GM18508 (cell line): ENCODE measurements around the gene KLHL3.

Experiments
- ATAC-seq: cut with Tn5 transposase; IDR thresholded peaks from one replicate; pipeline ENCODE4 v1.9.1; 2021; ENCODE audit warnings: moderate number of reproducible peaks; ENCODE audit not compliant: insufficient read depth, unreplicated experiment

KLHL3 gene

DNA sequence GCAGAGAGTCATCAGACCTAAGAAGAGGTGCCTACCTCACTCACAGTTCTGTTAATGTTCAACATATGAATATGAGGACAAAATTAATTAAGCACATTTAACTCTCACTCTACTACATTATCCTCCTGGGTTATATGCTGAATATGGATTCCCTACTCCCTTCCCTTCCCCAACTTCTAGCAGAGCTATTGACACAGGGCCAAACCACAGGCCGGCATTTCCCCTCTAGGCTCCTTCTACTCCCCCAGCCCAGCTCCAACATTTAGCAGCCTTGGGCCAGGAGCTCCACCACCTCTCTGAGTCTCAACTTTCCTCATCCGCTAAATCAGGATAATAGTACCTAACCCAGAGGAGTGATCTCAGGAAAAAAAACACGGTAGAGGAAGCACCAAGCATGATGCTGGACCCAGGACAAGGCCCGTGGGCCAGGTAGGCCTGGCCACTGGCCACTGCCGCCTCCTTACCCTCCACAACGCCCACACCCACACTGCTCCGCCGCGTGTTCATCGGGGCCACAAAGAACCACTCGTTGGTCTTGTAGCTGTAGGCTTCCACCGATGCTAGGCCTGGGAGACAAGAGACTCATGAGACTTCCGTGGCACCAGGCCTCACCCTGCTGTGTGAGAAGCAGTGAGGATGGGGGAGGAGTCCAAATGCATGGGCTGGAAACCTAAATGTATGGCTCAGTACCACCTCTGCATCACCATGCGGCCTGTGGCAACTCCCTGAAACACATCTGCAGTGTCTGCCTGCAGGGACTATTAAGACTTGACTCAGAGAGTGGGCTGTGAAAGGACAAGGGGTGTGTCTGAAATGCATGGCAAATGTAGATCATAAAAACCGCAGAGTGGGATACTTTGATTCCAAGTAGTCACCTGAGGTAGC lies 98.8 kb downstream of the KLHL3 start:
- no peak for ATAC-seq

DNA sequence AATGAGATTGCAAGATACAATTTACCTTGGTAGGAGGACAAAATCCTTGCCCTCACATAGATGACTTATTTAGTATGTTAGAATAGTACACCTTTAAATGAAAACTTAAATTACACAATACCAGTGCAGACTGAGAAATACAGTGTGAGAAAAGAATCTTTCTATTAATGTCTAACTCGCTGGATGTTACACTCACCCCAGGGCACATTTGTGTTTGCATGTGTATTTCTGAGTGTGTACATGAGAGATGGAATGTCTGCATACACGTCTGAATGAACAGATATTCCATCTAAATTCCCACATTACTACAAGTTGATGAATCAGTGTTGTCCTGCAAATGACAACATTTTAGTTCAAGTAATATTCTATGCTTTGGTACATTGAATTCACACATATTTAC lies 99.8 kb downstream of the KLHL3 start:
- no peak for ATAC-seq

DNA sequence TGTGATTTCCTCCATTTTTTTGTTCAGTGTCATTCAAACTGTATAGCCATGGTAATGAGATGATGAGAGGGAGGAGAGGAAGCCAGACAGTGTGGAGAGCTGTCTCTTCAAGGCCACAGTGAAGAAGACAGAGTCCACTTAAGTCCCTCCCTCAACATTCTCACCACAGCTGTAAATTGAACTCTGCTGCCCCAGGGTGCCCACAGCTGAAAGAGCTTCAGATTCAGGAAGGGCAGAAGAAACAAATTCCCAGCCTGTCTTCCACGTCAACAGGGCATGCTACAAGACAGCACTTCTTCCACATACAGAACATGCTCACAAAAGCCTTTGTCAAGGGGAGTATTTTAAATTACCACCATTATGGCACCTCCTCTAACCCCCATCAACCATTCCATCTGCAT lies 100.4 kb downstream of the KLHL3 start:
- no peak for ATAC-seq

DNA sequence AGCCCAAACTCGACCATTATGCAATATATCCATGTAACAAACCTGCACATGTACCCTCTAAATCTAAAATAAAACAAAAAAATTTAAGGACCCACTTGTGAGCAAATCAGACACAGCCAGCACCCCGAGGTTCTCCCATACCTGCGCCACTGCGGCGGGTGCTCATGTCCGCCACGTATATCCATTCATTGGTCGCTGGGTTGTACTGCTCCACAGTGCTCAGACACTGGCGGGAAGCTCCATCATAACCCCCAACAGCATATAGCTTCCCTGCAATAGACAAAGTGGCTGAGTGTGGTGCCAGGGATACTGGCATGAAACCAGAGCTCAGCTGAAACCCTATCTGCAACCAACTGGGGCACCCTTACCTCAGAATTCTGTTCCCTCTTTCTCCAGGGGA lies 102.0 kb downstream of the KLHL3 start:
- ATAC-seq = no peak

DNA sequence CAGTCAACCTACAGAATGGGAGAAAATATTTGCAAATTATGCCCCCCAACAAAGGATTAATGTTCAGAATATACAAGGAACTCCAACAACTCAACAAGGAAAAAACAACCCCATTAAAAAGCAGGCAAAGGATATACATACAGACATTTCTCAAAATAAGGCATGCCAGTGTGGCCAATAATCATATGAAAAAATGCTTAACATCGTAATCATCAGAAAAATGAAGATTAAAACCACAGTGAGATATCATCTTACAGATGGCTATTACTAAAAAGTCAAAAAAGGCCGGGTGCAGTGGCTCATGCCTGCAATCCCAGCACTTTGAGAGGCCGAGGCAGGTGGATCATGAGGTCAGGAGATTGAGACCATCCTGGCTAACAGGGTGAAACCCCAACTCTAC lies 103.2 kb downstream of the KLHL3 start:
- no peak for ATAC-seq

DNA sequence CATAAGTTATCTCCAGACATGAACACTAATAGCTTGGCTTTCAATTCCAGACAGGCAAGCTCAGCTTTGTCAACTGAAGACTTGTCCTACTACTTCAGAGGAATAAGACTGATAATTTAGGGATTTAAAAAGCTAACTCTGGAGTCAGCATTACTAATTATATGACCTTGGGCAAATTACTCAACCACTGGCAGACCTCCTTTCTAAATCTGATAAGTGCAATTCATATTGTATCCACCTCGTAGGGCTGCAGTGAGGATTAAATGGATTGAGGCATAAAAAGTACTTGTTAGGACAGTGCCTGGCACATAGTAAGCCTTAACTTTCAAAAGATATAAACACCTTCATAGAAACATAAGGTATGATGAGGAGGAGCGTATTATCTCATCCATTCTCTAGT lies 104.4 kb downstream of the KLHL3 start:
- ATAC-seq = no peak

DNA sequence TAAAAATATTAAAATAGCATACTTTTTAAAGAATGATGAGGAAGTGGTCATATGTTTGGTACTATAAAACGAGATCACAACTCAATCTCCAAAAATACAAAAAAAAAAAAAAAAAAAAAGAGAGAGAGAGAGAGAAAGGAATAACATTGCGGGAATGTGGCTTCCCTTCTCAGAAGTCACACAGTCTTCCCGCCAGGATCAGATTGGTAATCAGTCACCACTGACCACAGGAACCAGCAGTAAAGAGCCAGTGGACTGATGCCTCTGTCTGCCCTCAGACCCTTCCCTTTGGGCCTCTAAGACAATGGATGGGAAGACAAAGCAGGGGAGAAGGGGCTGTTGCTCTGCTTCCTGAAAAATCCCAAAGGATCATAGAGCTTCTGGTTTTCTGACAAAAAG lies 104.9 kb downstream of the KLHL3 start:
- no peak for ATAC-seq

DNA sequence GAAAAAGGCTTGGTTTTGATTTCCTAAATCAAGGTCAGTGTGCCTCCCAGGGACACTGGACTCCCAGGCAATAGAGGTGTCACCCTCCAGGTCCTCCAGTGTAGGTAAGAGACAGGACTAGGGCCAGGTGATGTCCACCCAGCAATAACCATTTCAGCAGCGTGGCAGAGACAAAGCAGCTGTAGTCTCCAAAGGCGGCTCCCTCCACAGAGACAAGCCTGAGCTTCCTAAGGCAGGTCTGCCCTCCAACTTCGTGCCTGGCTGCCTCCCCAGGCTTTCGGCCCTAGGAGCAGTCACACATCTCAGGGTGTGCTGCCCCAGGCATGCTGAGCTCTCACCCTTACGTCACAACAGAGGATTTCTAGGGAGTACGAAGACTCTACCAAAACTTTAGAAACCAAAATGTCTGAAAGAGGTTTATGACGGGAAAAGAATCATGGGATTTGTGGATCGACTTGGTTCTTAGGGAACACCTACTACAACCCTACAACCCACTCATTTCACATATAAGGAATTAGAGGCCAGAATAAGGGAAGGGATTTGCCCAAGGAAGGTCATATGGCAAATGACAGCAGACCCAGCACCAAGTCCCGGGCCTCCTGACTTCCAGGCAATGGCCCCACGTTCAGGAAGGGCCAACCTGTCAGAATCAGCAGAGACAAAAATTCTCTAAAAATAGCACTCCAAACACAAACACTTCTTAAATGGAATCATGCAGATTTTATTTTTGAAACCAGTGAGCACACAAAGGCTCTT lies 105.5 kb downstream of the KLHL3 start:
- no peak for ATAC-seq

DNA sequence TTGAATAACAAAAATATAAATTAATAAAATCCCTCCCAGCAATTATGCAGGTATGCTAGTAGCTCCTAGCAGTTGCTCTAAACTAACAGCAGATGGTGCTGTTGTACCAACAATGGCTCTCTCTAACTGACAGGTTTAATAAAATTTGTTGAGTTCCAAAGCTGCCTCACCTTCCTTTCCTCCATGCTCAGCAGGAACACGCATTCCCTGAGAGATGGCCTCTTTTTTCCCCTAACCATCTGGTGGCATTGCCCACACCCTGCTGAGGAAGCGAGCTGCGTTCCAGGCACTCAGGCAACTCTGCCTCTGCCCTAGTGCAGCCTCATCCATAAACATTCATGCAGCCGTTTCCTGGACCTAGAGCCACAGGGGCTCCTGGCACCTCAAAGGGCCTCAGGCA lies 106.2 kb downstream of the KLHL3 start:
- ATAC-seq = no peak

DNA sequence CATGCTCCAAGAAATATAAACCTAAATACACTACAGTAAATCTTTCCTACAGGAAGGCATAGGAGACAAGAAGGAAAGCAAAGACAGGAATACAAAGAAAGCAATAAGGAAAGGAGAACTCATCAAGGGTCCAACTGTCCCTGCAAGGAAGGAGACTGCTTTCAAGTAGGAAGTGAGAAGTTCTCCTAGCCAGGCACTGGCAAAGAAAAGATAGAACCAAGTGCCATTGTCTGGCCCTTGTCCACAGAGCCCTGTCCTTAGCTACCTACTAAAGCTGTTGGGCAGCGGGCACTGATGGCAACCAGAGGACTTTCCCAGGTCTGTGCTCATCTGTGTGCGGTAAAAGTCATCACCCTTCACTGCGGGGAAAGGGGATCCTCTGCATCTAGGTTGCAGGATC lies 108.2 kb downstream of the KLHL3 start:
- ATAC-seq = no peak

DNA sequence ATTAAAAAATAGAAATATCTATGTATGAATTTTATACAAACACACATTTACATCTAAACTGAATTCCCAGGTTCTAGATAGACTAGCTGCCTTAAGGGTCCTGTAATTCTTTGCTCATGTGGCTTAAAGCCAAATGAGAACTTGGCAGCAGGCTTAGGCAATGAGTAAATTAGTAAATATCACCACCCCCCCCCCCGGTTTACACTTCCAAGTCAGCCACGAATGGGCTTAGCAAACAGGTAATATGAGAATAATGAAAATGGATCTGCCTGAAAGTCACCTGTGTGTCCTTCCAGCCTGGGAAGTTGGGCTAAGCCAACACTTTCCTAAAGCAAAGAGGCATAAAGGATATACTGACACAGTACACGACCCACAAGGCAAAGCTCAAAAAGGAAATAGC lies 108.6 kb downstream of the KLHL3 start:
- no peak for ATAC-seq

DNA sequence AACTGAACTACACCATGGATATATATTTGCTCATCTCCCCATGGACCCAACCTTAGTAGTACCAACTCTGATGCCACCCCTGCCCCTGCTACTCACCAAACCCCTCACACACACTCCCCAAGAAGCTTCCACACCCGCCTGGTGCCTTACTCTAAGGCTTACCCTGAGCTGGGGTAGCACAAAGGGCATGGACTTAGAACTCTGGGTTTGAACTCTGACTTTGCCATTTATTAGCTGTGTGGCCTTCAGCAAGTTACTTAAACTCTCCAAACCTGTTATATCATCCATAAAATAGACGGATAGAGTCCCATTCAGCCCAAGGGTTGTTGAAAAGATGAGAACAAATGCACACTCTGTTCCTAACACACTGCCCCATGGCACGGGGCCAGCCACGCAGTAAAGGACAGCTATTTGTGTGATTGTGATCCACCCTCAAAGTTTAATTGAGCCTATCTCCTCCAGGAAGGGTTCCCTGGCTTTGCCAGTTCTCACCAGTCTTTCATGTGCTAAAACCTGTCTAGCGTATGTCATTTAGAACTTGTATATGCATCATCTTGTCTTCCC lies 111.0 kb downstream of the KLHL3 start:
- ATAC-seq = no peak

DNA sequence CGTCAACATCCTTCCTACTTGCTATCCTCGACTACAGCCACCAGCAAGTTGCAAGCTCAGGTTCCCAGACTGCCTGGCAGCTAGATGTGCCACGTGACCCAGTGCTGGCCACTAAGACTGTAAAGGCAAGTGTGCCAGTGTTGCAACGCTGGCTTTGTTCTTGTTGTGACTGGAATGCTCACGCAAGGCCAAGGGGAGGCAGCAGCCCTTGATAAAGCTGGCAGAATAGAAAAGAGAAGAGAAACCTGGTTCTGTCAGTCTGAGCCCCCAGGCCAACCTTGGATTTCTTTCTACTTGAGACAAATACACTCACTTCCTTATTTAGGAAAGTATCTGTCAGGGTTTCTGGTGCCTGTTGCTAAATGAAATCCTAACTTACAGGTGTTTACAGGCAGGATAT lies 113.0 kb downstream of the KLHL3 start:
- no peak for ATAC-seq

DNA sequence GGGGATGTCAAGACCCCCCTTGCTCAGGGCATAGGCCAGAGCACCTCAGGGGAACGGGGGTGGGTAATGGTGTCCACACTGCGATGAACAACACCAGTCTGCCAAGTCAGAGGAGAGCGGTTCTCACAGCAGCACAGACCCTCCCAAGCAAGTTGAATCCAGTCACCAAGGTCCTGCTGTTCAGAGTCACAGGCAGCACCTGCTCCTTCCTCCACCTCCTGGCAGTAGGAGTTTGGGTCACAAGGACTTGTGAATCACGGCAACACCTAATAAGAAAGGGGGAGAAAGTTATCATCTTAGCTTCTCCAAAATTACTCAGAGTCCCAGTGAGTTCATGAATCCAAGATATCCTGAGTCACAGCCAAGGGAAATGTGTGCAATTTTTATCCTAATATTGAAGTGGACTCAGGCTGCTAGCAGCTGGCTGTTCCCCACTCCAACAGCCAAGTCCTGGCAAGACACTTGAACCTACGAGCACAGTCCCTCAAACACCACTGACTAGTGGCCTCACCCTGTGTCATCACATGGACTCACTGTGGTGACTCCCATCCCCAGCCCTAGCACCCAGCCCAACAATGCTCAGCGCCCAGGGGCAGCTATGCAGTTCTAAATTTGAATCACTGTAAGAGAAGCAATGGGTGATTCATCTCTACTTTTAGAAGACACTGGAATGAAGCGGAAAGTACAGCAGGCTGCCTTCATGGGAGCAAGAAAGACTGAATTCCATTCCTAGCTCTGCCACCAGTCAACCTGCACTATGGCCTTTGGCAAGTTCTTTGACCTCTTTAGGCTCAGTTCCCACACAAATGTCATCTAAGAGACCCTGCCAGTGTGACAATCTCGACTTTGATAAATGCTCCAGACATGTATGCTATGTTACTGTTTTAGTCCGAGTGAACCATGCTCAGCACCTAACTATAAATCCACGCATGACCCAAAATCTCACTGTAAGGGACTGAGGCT lies 113.7 kb downstream of the KLHL3 start:
- no peak for ATAC-seq

DNA sequence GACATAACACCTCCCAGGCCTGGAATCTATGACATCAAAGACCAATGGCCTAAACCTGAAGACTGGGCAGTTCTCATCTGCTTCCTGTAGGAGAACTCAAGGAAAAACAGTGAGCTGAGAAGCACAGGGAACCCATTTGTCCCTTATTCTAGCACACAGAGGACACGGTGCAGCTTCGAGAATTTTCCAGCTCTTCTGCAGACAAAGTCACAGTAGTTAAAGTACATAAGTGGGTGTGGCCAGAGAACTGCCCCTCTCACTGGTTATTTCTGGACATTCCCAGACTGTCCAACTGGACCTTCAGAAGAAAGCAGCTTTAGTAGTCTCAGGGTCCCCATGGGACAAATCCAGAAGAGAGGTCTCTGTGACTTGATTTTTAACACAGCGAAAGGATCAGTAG lies 114.6 kb downstream of the KLHL3 start:
- no peak for ATAC-seq

DNA sequence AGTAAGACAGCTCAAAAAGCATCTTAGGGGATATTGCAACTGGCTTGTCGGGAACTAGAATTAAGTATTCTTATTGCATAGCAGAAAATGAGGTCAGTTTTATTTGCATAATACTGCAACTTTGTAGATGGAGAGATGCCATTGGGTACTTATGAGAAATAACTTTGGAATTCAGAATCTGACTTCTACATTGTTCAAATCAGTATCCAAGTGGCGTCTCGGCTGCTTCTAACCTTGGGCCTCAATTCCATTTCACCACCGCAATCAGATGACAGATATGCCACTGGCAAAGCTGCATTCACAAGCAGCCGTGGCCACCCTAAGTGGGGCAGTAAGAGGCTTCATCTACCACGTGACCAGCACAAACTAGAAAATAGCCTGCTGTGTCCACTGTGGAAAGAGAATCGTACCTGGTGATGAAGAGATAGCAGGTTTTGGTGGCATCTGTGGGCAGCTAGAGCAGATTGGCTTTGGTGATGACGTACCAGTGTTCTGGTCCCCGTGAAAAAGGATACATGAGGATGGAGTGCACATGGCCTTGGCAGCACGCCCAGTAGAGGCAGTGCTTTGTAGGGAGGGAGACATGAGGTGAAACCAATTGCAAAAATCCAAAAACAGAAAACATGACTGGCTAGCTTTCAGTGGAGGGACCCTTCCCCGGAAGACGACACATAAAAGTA lies 116.6 kb downstream of the KLHL3 start:
- no peak for ATAC-seq

DNA sequence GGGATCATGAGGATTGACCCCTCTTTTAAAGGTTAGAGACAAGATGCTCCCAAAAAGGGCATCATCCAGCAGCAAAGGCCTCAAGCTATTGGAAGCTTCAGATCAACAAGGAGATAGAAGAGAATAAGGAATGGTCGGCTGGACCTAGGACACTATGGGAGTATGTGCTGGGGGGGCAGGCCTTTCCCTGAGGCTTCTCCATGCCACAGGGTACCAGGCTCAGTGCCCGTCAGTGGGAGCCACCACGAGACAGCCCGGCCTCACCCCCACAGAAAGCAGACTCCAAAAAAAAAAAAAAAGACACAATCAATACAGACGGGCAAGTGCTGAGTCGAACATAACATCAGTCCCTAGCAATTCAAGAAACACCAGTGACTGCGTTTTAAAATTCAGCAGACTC lies 117.4 kb downstream of the KLHL3 start:
- ATAC-seq = no peak

DNA sequence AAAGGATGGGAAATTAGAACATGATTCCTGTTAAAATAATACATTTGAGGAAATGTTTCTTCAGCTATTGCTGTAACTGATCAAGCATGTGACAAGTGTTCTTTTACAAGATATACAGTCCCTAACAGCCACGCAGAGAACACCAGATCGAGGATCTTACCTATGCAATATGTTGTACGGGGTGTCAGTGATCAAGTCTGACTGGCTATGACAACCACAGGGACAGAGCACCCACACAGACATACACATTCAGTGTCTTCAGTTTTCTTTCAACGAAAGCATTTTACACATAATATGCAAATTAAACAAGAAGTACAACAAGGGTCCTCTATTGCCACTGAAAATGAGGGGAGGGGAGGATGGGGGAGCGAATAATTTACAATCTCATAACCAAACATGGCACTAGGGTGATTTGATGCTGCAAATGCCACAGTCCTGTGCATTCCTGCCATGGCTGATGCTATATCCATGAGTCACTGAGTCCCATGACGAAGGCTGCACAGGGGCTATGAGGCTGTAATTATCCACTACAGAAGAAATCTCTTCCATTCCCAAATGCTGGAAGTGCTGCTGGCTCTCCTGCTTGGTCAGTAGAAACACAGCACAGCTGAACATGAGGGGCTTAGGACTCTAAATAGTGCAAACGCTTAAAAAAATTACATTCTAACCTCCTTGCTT lies 118.2 kb downstream of the KLHL3 start:
- ATAC-seq = no peak

DNA sequence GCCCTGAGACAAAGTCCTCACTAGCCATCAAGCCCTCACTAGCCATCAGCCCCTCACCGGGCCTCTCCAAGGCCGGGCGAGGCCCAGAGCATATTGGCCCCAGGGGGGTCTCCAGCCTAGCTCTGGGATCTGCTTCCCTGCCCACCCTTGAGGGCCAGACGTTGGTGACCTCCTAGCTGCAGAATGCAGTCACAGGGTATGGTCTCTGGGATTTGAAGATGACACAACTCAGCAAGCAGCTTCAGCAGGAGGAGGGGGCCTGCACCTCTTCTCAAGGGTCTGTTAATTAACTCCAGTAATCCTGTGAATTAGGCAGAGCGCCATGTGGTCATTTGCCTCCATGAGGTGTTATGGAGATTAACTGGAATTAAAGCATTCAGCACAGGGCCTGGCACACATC lies 119.8 kb downstream of the KLHL3 start:
- ATAC-seq = no peak
